ENCODE data around the gene BRIP1.
"Not testable (repeated sequence)": the region's sequence is repeated elsewhere in the genome, so short reads cannot be mapped to it uniquely, and the experiment has no call there.

Gene BRIP1

DNA sequence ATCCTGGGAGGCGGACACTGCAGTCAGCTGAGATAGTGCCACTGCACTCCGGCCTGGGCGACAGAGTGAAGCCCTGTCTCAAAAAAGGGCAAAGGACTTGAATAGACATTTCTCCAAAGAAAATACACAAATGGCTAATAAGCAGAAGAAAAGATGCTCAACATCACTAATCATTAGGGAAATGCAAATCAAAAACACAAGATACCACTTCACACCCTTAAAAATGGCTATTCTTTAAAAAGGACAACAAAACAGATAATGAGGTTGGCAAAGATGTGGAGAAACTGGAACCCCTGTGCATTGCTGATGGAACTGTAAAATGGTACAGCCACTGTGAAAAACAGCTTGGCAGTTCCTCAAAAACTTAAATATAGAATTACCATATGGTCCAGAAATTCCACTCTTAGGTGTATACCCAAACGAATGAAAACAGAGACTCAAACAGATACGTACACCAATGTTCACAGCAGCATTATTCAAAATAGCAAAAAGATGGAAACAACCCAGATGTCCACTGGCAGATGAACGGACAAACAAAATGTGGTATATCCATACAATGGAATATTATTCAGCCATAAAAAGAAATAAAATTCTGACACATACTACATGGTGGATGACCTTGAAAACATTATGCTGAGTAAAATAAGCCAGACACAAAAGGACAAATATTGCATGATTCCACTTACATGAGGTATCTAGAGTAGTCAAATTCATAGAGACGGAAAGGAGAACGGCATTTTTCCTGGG, 35.5 kb downstream of the BRIP1 start:
- no peak for DNase-seq (ENCODE audit: low read depth)

DNA sequence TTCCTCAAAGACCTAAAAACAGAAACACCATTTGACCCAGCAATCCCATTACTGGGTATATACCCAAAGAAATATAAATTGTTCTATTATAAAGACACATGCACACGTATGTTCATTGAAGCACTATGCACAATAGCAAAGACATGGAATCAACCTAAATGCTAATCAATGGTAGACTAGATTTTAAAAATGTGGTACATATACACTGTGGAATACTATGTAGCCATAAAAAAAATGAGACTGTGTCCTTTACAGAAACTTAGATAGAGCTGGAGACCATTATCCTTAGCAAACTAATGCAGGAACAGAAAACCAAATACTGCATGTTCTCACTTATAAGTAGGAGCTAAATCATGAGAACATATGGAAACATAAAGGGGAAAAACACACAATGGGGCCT, 36.5 kb downstream of the BRIP1 start:
- not testable (repeated sequence) for DNase-seq (ENCODE audit: low read depth)

DNA sequence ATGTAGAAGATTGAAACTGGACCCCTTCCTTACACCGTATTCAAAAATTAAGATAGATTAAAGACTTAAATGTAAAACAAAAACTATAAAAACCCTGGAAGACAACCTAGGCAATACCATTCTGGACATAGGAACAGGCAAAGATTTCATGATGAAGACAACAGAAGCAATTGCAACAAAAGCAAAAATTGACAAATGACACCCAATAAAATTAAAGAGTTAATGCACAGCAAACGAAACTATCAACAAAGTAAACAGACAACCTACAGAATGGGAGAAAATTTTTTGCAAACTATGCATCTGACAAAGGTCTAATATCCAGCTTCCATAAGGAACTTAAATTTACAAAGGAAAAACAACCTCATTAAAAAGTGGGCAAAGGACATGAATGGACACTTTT, 37.1 kb downstream of the BRIP1 start:
- not testable (repeated sequence) for DNase-seq (ENCODE audit: low read depth)

GRCh38 chr17:61825448-61826137, 37.7 kb downstream of the BRIP1 start:
- DNase-seq (ENCODE audit: low read depth), result no peak

DNA sequence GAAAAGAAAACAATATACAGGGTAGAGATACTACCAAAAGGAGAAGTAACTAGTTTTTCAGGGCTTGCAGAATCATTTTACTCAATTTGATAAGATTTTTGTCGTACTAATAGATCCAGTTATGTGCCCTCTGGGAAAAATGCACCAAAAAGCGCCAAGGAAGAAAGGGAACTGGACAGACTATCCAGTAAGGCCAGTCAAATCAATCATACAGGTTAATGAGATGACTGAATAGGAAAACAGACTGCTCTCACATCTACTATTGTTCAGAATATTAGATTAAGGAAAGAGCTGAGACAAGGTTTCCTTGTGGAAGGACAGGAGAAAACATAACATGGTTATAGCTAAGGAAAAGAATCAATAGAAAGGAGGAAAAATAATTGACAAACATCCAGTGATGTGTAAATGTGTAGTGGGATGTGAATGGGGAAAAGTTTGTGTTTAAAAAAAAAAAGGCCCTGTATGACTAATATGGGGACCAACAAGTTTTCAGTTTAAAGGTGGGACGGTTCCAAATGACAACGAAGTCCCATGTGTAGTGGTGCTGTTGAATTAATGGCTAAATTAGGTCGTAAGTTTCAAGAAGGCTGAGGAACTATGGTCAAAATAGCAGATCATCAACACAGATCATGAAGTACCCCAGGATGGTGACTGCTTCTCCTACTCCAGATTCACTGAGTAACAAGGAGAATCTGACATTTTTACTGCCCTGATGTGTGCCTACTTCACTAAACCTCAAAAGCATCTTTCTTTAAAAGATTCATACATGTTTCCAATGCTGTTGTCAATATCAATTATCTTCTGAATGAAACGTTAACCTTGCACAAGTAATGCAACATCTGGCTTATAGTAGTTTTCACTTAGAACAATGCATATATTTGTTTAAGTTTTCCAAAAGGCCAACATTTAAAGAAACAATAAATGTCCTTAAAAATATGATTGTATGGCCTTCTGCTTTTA, 40.7 kb downstream of the BRIP1 start:
- no peak for DNase-seq (ENCODE audit: low read depth)

DNA sequence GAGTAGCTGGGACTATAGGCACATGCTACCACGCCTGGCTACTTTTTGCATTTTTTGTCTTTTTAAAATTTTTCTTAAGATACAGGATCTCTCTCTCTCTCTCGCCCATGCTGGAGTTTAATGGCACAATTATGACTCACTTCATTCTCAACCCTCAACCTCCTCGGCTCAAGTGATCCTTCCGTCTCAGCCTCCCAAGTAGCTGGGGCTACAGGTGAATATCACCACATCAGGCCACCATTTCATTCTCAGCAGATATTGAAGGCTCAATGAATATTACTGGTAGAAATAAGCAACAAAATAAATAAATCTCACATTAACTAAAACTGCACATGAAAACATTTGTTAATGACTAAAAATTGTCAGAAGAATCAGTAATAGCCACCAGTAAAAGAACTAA, 41.7 kb downstream of the BRIP1 start:
- DNase-seq (ENCODE audit: low read depth), result no peak

DNA sequence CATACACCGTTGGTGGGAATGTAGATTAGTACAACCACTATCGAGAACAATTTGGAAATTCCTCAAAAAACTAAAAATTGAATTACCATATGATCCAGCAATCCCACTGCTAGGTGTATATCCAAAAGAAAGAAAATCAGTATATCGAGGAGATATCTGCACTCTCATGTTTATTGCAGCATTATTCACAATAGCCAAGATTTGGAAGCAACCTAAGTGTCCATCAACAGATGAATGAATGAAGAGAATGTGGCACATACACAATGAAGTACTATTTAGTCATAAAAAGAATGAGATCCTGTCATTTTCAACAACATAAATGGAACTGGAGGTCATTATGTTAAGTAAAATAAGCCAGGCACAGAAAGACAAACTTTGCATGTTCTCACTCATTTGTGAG, 44.1 kb downstream of the BRIP1 start:
- not testable (repeated sequence) for DNase-seq (ENCODE audit: low read depth)

- no peak for DNase-seq (ENCODE audit: low read depth)
Measured at GRCh38 chr17:61818225-61818624, 45.1 kb downstream of the BRIP1 start.

GRCh38 chr17:61817452-61817851, 45.9 kb downstream of the BRIP1 start:
- no peak for DNase-seq (ENCODE audit: low read depth)

DNA sequence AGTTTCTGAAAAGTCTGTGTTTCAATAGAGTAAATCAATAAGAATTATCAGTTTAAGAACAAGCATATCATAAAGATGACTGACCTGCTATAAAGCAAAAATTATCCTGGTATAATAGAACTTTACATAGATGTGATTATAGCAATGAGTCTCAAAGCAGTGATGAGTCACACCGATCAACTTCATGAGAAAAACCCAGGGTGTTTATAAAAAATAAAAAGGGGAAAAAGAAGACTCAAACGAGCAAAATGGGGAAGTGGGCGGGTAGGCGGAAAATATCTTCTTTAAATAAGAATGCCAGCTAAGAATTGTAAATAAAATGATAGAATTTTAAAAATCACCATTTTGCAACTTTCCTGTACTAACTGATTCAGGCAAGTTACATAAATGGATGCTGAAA, 46.8 kb downstream of the BRIP1 start:
- no peak for DNase-seq (ENCODE audit: low read depth)

- no peak for DNase-seq (ENCODE audit: low read depth)
Measured at GRCh38 chr17:61815863-61816503, 47.3 kb downstream of the BRIP1 start.

- no peak for DNase-seq (ENCODE audit: low read depth)
Measured at GRCh38 chr17:61814485-61814884, 48.8 kb downstream of the BRIP1 start.

DNA sequence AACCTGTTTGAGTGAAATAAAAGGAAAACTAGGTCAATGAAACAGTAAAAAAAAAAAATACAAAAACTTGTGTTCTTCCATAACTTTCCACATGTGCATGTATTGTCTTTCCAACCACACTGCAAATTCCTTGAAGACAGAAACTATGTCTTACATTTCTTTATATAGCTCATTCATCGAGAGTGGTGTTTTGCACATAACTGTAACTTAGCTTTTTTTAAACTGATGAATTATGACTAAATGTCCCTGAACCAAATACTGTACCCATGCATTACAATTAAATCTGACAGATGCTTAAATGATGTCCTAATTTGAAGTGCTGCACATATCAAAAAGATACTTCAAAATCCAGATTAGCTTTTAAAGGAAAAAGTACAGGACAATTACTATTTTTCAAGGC, 50.1 kb downstream of the BRIP1 start:
- DNase-seq (ENCODE audit: low read depth), result peak; percentile 21

DNA sequence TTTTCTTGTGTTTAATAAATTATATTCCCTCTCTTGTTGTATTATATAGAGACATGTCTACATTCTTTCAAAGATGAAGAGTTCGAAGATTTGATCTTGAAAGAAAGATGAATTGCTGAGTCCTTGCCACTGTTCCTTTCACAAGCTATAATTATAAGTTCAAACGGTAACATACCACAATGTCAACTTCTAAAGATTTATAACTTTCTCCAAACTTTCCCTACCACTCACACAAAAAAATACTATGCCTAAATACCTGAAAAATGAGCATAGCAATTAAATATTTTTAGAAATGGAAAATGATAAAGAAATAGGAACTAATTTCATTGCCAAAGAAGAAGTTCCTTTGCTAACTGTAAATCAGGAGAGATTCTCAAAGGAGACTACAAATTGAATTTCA, 50.6 kb downstream of the BRIP1 start:
- DNase-seq (ENCODE audit: low read depth), result no peak

GRCh38 chr17:61809816-61810392, 53.4 kb downstream of the BRIP1 start:
- DNase-seq (ENCODE audit: low read depth), result peak; percentile 66

DNA sequence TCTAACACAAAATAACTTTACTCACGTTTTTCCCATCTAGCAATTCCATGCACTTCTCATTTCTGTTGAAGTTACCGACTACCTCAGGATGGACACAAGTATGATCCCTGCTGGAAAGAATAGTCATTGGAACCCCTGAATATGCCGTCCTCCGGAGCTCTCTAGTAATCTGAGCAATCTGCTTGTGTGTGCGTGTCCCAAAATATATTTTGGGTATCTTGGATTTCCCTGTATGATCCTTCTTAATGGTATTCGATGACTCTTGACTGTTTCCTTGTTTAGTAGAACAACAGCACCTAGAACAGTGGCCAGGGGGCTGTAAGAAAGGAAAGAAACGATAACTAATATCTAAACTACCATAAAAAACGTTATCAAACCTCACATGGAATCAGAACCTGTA, 54.9 kb downstream of the BRIP1 start:
- DNase-seq (ENCODE audit: low read depth), result no peak

- DNase-seq (ENCODE audit: low read depth), result peak; percentile 1
Measured at GRCh38 chr17:61806936-61807335, 56.4 kb downstream of the BRIP1 start.

DNA sequence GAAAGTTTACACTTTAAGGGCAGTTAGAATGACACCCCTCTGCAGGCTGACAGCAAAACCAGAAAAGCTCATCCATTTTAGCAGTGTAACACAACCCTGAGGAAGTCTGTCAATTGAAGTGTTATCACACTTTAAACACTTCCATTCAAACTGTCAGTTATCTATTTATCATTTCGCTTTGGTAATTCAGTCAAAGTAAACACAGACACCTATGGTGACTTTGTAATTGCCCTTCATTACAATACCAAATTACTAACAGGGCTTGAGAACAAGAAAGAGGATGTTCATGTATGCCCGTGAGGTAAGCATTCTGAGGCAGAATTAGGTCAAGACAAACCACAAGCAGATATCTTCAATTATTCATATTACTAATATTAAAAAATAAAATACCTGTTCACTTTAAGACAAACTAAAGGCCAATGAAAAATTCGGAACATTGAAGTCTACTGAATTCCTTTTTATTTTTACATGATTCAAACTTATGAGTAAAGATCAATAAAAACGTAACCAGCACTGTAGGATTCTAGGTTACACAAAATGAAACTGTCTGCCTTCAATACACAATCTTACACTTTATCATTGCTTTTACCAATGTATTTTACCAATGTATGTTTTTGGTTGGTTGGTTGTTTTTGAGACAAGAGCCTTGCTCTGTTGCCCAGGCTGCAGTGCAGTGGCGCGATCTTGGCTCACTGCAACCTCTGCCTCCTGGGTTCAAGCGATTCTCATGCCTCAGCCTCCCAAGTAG, 57.1 kb downstream of the BRIP1 start:
- DNase-seq (ENCODE audit: low read depth), result no peak

DNA sequence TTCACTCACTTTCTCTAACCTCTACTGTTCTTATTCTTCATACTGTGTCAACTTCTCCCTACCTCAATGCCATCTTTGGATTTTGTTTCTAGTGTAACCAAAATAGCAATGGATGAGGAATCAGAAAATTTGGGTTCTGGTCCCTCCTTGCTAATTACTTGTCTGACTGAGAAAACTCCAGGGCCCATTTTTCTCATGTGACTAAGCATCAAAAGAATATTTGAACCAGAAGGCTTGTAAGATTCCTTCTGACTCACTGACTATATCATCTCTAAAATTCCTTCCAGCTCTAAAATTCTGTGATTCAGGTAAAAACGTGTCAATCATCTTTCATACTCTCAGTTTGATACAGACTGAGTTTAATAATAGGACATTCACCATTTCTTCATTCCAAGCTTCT, 57.9 kb downstream of the BRIP1 start:
- peak; percentile 23 for DNase-seq (ENCODE audit: low read depth)

GRCh38 chr17:61803796-61804195, 59.5 kb downstream of the BRIP1 start:
- DNase-seq (ENCODE audit: low read depth), result no peak

- no peak for DNase-seq (ENCODE audit: low read depth)
Measured at GRCh38 chr17:61803216-61803615, 60.1 kb downstream of the BRIP1 start.

Measured in fibroblast of gingiva (primary cell).